OCI-LY1 (cell line): Measurements from ENCODE around the gene PWP2.

Source experiments
- H2AFZ ChIP-seq: fragments of 200-600 bp; sonication (generic), shearing (Covaris generic); 2 replicates; pipeline ENCODE4 v1.6.0; 2014; ENCODE audit warnings: antibody characterized with exemption, mild to moderate bottlenecking, low read length
- H3F3A ChIP-seq: fragments of 200-600 bp; sonication (generic), shearing (Covaris generic); 2 replicates; pipeline ENCODE4 v1.6.0; 2014; ENCODE audit warnings: mild to moderate bottlenecking, antibody characterized with exemption, low read length, moderate library complexity; ENCODE audit not compliant: insufficient read depth
- H3K27ac ChIP-seq: fragments of 200-600 bp; sonication (generic); 2 replicates; pipeline ENCODE4 v1.5.1; 2014; ENCODE audit warnings: low read length, mixed run types, mild to moderate bottlenecking, low read depth; ENCODE audit not compliant: poor library complexity, severe bottlenecking
- H3K27me3 ChIP-seq: fragments of 200-600 bp; sonication (generic); 2 replicates; pipeline ENCODE4 v1.6.0; 2014; ENCODE audit warnings: antibody characterized with exemption, mild to moderate bottlenecking, low read length, moderate library complexity; ENCODE audit not compliant: insufficient read depth
- H3K36me3 ChIP-seq: fragments of 200-600 bp; sonication (generic); 2 replicates; pipeline ENCODE4 v1.6.1; 2014; ENCODE audit warnings: mild to moderate bottlenecking, antibody characterized with exemption, low read length, moderate library complexity, mixed read lengths; ENCODE audit not compliant: insufficient read depth
- H3K4me1 ChIP-seq: fragments of 200-600 bp; sonication (generic); 2 replicates; pipeline ENCODE4 v1.5.1; 2014; ENCODE audit warnings: mild to moderate bottlenecking, low read length, moderate library complexity; ENCODE audit not compliant: insufficient read depth, severe bottlenecking
- H3K4me2 ChIP-seq: fragments of 200-600 bp; sonication (generic), shearing (Covaris generic); 2 replicates; pipeline ENCODE4 v1.6.1; 2014; ENCODE audit warnings: low read length
- H3K4me3 ChIP-seq: fragments of 200-600 bp; sonication (generic); 2 replicates; pipeline ENCODE4 v1.5.1; 2014; ENCODE audit warnings: low read length, low read depth, mild to moderate bottlenecking, mixed read lengths; ENCODE audit not compliant: poor library complexity, severe bottlenecking
- H3K79me2 ChIP-seq: fragments of 200-600 bp; shearing (Covaris generic); 2 replicates; pipeline ENCODE4 v1.6.1; 2016; ENCODE audit warnings: mixed run types, low read length, mixed read lengths; ENCODE audit not compliant: insufficient read depth
- H3K9ac ChIP-seq: fragments of 200-600 bp; sonication (generic), shearing (Covaris generic); 2 replicates; pipeline ENCODE4 v1.6.1; 2014; ENCODE audit warnings: mild to moderate bottlenecking, low read length, mixed read lengths
- H3K9me2 ChIP-seq: fragments of 200-600 bp; sonication (generic), shearing (Covaris generic); 2 replicates; pipeline ENCODE4 v1.6.1; 2014; ENCODE audit warnings: low read depth, mild to moderate bottlenecking, low read length, mixed read lengths
- H3K9me3 ChIP-seq: fragments of 200-600 bp; shearing (Covaris generic); 2 replicates; pipeline ENCODE4 v1.6.1; 2014; ENCODE audit warnings: low read length, mixed read lengths
- H4K20me1 ChIP-seq: fragments of 200-600 bp; sonication (generic), shearing (Covaris generic); 2 replicates; pipeline ENCODE4 v1.6.0; 2016; ENCODE audit warnings: mild to moderate bottlenecking, low read length; ENCODE audit not compliant: insufficient read depth
- CTCF ChIP-seq: fragments of 200-600 bp; sonication (generic), shearing (Covaris generic); IDR thresholded peaks from 2 replicates; pipeline ENCODE4 v1.5.1; 2017; ENCODE audit warnings: mild to moderate bottlenecking, antibody characterized with exemption, low read length, moderate library complexity, mixed read lengths
- EZH2 ChIP-seq: fragments of 200-600 bp; sonication (generic), shearing (Covaris generic); IDR thresholded peaks from 2 replicates; pipeline ENCODE4 v1.8.0; 2017; ENCODE audit warnings: borderline replicate concordance, mixed run types, mild to moderate bottlenecking, antibody characterized with exemption, low read length, moderate library complexity, mixed read lengths

Gene PWP2

GRCh38 chr21:44059710-44060109 lies 47.5 kb upstream of the PWP2 start:
- Histone ChIP-seq H3K9me3 (no peaks in the 10 kb centered on the region), H3K27me3 (no peaks in the 10 kb centered on the region), H3K9ac (no peak overlapping the region), H3K27ac (no peak overlapping the region), H3F3A (no peaks in the 10 kb centered on the region), H3K4me1 (no peaks in the 10 kb centered on the region), H3K9me2 (no peaks in the 10 kb centered on the region), H4K20me1 (no peaks in the 10 kb centered on the region), H3K36me3 (peaks cover 67% of the 10 kb centered on the region), H3K79me2 (no peaks in the 10 kb centered on the region), H3K4me3 (no peak overlapping the region), H3K4me2 (no peak overlapping the region), H2AFZ (no peak overlapping the region)
- TF ChIP-seq EZH2, result no peak
- TF ChIP-seq CTCF, result no peak

GRCh38 chr21:44062380-44062779 lies 44.8 kb upstream of the PWP2 start:
- Histone ChIP-seq H3K79me2 (no peaks in the 10 kb centered on the region), H3F3A (no peaks in the 10 kb centered on the region), H2AFZ (no peak overlapping the region), H3K27me3 (no peaks in the 10 kb centered on the region), H3K9ac (no peak overlapping the region), H3K27ac (no peak overlapping the region), H3K9me3 (no peaks in the 10 kb centered on the region), H3K4me3 (no peak overlapping the region), H3K4me1 (peaks cover 11% of the 10 kb centered on the region), H4K20me1 (no peaks in the 10 kb centered on the region), H3K9me2 (no peaks in the 10 kb centered on the region), H3K4me2 (no peak overlapping the region), H3K36me3 (peaks cover 68% of the 10 kb centered on the region)
- TF ChIP-seq EZH2 (no peak), CTCF (no peak)

GRCh38 chr21:44063151-44063912 lies 43.9 kb upstream of the PWP2 start:
- no peaks in the 10 kb centered on the region for H3K79me2 ChIP-seq
- TF ChIP-seq CTCF, result no peak
- no peak for TF ChIP-seq EZH2
- H3K4me1 ChIP-seq, result peaks cover 11% of the 10 kb centered on the region
- H3K27me3 ChIP-seq, result no peaks in the 10 kb centered on the region
- H3K9me3 ChIP-seq, result no peaks in the 10 kb centered on the region
- no peaks in the 10 kb centered on the region for H3F3A ChIP-seq
- H2AFZ ChIP-seq, result no peak overlapping the region
- no peaks in the 10 kb centered on the region for H3K9me2 ChIP-seq
- H3K36me3 ChIP-seq, result peaks cover 70% of the 10 kb centered on the region
- no peak overlapping the region for H3K9ac ChIP-seq
- H3K4me3 ChIP-seq, result no peak overlapping the region
- H3K27ac ChIP-seq, result no peak overlapping the region
- no peak overlapping the region for H3K4me2 ChIP-seq
- H4K20me1 ChIP-seq, result no peaks in the 10 kb centered on the region
